Smooth muscle cell of the brain vasculature (primary cell): ENCODE measurements around the gene COMMD2.

Experiments used
- DNase-seq: peaks from one replicate; pipeline ENCODE4 v3.0.0-alpha.2; 2012; ENCODE audit warnings: low read depth, low spot score

The COMMD2 gene

DNA sequence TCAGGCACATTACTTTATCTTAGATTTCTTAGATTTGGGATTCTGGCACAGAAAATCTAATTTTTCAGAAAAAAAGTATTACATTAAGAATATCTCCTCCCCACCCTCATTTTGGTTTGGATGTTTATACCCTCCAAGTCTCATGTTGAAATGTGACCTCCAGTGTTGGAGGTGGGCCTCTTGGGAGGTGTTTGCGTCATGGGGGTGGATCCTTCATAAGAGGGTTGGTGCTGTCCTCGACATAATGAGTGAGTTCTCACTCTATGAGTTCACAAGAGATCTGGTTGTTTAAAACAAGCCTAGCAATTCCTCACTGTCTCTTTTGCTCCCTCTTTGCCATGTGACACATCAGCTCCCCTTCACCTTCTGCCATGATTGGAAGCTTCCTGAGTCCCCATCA, 48.8 kb downstream of the COMMD2 start:
- no peak for DNase-seq

DNA sequence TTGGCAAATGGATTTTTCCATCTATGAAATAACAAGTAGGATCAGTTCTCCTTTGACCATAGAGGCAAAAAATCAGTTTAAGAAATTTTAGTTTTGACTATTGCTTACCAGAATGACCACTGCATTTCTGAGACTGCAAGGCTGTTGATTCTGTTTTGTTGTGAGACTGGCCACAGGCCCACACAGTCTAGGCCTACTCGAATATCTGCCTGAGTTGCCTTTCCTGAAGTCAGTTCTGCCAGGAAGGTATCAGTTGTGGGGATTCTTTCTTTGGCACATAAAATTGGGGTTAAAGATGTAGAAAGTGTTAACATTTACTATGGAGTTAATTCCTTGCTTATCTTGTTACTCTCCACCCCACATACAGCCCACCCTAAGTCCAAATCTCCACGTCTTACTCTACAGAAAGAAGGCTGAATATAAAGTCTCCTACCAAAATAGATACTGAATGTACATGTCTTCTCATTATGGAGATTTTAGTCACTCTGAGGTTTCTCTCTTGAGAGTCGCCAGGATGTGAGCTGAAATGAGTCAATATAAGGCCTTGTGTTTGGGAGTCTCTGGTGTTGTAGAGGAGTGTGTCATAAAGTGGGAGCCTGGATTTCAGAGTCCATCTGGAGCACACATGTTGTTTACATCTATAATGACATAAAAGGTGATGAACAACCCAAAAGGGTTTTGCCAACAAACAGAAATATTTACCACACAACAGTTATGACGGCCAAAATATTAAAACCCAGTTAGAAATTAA, 49.4 kb downstream of the COMMD2 start:
- DNase-seq: no peak

DNA sequence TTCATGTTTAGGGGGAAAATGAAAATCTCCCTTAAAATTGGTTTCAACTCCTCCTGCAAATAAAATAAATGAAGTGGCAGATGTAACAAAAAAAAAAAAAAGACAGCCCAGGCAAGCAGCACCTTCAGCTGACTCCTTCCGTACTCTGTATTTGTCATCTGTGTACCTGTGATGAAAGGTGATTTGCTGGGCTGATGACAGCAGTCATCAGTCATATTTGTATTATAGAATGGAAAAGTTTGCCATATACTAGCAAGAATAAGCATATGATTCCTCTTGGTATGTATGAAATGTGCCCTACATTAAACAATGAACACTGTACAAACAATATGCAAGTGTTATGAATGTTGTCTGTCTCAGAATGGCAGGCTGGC, 50.3 kb downstream of the COMMD2 start:
- DNase-seq: no peak

DNA sequence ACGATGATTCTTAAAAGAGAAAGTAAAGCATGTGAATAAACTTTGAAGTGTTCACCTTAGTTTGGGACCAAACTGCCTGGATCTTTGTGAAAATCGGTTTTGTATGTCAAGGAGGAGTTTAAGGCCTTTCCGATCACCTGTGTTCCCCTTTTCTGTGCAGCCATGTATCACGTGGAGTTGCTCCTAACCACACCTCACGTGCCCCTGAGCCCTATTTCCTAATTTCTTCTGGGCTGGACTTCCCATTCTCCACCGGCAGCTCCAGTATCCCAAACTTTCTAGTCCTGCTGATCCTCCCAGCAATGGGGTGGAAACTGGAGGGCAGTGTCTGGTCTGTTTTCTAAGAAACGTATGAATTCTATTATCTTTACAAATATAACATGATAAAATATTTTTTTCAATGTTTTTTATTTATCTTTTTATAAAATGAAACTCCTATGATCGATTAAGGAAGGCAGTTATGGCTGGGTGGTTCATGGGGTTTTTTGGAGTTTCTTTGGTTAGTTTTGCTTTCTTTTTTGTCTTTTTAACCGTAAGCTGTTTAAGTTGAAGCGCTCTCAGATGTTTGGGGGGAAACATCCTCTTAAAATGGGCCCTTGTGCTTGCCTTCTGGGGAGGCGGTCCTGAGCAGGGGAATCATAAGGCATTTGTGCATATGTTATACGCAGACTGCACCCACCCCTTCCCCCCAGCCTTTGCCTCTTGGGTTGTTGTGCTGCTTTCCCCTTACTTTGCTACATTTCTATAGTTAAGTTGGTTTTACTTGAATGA, 50.9 kb downstream of the COMMD2 start:
- DNase-seq: no peak
